Measurements from ENCODE around the gene SH3RF3. TPM values are rescaled to one million over a fixed set of nuclear protein-coding genes. Genes with fewer than 3 reads are reported as not detected.
A peak's percentile ranks its signal among the peaks of the same experiment; 100 is the strongest.

The SH3RF3 gene
- total RNA-seq, 1 donor from 2014 or later = 7.5 TPM

GRCh38 chr2:109282360-109282759 lies 153.4 kb downstream of the SH3RF3 start:
- no peak for DNase-seq (ENCODE audit: low spot score)

- no peak for DNase-seq (ENCODE audit: low spot score)
These were observed 153.9 kb downstream of the SH3RF3 start for GRCh38 chr2:109282865-109283264.

- peak; percentile 52 for DNase-seq (ENCODE audit: low spot score)
These were observed 155.8 kb downstream of the SH3RF3 start for GRCh38 chr2:109284826-109285225.

- no peak for DNase-seq (ENCODE audit: low spot score)
These were observed 156.2 kb downstream of the SH3RF3 start for GRCh38 chr2:109285244-109285651.

- DNase-seq (ENCODE audit: low spot score) = no peak
These were observed 158.4 kb downstream of the SH3RF3 start for GRCh38 chr2:109287413-109287812.

GRCh38 chr2:109287838-109288237 lies 158.8 kb downstream of the SH3RF3 start:
- no peak for DNase-seq (ENCODE audit: low spot score)

- DNase-seq (ENCODE audit: low spot score) = no peak
These were observed 159.8 kb downstream of the SH3RF3 start for GRCh38 chr2:109288544-109289368.

GRCh38 chr2:109289504-109290222 lies 160.7 kb downstream of the SH3RF3 start:
- DNase-seq (ENCODE audit: low spot score) = no peak

- DNase-seq (ENCODE audit: low spot score) = no peak
These were observed 162.1 kb downstream of the SH3RF3 start for GRCh38 chr2:109290887-109291643.

GRCh38 chr2:109292386-109292785 lies 163.4 kb downstream of the SH3RF3 start:
- DNase-seq (ENCODE audit: low spot score) = peak; percentile 41

GRCh38 chr2:109293663-109294062 lies 164.7 kb downstream of the SH3RF3 start:
- DNase-seq (ENCODE audit: low spot score) = no peak

- no peak for DNase-seq (ENCODE audit: low spot score)
These were observed 165.5 kb downstream of the SH3RF3 start for GRCh38 chr2:109294523-109294922.

- DNase-seq (ENCODE audit: low spot score) = no peak
These were observed 166.2 kb downstream of the SH3RF3 start for GRCh38 chr2:109295070-109295780.

- no peak for DNase-seq (ENCODE audit: low spot score)
These were observed 166.7 kb downstream of the SH3RF3 start for GRCh38 chr2:109295781-109296117.

- no peak for DNase-seq (ENCODE audit: low spot score)
These were observed 168.8 kb downstream of the SH3RF3 start for GRCh38 chr2:109297566-109298490.

- DNase-seq (ENCODE audit: low spot score) = no peak
These were observed 169.8 kb downstream of the SH3RF3 start for GRCh38 chr2:109298851-109299250.

- peak; percentile 47 for DNase-seq (ENCODE audit: low spot score)
These were observed 170.5 kb downstream of the SH3RF3 start for GRCh38 chr2:109299536-109299935.

- no peak for DNase-seq (ENCODE audit: low spot score)
These were observed 171.6 kb downstream of the SH3RF3 start for GRCh38 chr2:109300582-109300981.

GRCh38 chr2:109301746-109302145 lies 172.7 kb downstream of the SH3RF3 start:
- no peak for DNase-seq (ENCODE audit: low spot score)

- no peak for DNase-seq (ENCODE audit: low spot score)
These were observed 173.3 kb downstream of the SH3RF3 start for GRCh38 chr2:109302319-109302718.

- no peak for DNase-seq (ENCODE audit: low spot score)
These were observed 175.2 kb downstream of the SH3RF3 start for GRCh38 chr2:109304242-109304641.

Measured in umbilical cord (tissue), 2 donors.